Ramos (cell line): ENCODE data around the gene OR52B2.

Experiments used
- in situ Hi-C: fragments of 300-500 bp; cut with MboI; formaldehyde crosslinking; loops from one replicate; pipeline ENCODE4 v1.14.3; 2022; ENCODE audit warnings: low sequenced_read_pairs; ENCODE audit not compliant: unreplicated experiment

Gene OR52B2

GRCh38 chr11:6170226-6170625 lies at the start of gene OR52B2:
Gene OR52B2, minus strand, starts transcription at chr11:6170326. Its CDS starts 0 bp downstream, at chr11:6170326.
- in situ Hi-C loops: no loop called here

- in situ Hi-C loops: no loop called here
These were observed 49.2 kb upstream of the OR52B2 start for GRCh38 chr11:6219359-6219758.

- in situ Hi-C loops: no loop called here
These were observed 47.6 kb upstream of the OR52B2 start for GRCh38 chr11:6217722-6218121.

DNA sequence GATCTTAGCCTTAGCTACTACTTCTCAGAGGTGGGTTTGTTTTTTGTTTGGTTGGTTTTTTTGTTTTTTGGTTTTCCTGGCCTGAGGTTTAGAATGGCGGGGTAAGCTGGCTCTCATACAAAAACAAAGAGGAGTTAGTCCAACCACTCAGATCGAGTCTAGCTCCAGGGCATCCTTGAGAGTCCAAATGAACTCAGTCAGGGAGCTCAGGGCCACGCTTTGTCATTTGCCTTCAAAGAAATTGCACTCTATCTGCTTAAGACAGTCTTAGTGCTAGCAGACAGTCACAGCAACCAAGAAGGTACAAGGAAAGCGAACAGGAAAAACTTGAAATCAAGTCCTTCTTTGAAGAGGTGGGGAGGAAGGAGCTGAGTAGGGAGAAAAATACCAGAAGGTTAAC lies 46.4 kb upstream of the OR52B2 start:
- in situ Hi-C loops: no loop called here

- in situ Hi-C loops: no loop called here
These were observed 44.4 kb upstream of the OR52B2 start for GRCh38 chr11:6214530-6214929.

- in situ Hi-C loops: no loop called here
These were observed 40.3 kb upstream of the OR52B2 start for GRCh38 chr11:6210274-6210955.

DNA sequence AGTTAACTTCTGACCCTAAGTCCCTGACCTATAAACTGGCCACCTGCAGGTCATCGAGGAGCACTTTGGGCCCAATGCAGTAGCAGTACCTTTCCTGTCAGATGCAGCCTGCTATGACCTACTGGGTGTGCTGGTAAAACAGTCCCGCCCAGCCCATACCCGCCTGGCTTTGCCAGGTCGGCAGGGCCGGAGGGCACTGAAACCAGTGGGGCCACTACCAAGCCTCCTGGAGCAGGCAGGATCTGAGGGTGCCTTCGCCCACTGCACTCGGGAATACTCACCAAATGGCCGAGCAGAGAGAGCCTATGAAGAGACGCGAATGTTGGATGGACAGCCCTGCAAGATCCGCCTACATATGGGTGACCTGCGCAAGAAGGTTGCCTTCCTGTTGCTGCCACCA lies 39.7 kb upstream of the OR52B2 start:
- in situ Hi-C loops: no loop called here

DNA sequence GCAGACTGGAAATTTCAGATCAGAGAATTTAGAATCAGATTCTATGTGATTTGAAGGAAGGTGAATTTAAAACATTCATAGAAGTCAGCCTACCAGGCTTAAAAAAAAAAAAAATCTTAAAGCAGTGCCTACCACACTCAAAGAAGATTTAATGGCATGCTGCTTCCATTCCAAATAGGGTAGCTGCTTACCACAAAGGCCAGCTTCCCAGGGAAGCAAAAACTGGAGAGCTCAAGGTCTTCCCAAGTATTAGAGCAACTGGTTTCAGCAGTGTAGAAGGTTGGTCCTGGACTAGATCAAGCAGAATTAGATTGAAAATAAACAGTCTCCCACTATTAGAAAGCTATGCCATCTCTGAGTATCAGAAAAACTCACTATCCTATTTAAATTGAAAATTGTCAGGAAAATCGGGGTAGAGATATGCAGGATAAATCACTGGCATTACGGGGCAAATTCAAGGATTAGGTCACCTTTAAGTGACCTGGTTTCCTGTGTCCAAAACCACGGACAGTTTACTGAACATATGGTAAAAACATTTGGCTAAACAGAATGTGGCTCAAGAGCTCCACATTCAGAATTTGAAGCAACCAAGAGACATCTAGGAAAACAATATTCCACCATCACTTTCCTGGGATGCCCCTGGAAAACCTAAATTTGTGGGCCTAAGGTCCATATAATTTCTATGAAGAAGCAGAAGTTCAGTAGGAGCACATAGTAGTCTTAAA lies 36.5 kb upstream of the OR52B2 start:
- in situ Hi-C loops: no loop called here

DNA sequence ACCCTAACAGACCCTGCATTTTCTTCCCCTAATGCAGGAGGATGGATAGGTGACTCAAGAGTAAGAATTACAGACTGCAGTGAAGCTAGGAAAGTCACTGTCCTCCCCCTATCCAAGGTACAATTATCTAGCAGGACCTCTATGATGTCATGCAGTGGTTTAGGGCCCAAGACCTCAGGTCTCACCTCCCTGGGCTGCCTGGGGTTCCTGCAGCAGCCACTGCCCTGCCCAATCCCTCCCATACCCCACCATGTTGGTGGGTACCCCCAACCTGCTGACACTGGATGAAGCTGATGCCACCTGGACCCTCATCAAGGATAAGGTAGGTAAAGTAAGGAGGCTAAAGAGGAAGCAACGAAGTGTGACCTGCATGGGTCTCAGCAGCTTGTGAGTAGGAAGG lies 35.2 kb upstream of the OR52B2 start, which contains the start of gene C11orf42:
C11orf42 (plus strand) TSS at position 192 of the 400 bp plus-strand sequence; CDS start at position 251, 59 bp downstream.
- in situ Hi-C loops: no loop called here

- in situ Hi-C loops: no loop called here
These were observed 34.6 kb upstream of the OR52B2 start for GRCh38 chr11:6204706-6205105.

DNA sequence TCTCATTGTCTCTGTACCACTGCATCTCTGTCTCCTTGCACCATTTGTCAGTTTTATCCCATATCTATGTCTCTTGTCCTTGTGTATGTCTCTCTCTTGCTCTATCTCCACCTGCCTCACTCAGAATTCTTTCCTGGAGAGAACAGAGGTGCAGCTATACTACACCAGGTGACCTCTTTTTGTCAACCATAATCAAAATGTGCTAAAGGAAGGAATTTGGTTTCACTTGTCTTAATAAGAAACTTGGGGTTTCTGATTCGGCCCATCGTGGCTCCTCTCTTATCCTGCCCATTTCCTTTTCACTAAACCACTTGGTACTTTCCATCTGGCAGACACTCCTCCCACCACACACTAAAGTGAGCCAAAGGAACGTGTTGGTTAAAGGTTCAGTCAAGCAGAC lies 33.2 kb upstream of the OR52B2 start:
- in situ Hi-C loops: no loop called here

- in situ Hi-C loops: no loop called here
These were observed 31.9 kb upstream of the OR52B2 start for GRCh38 chr11:6202041-6202440.

DNA sequence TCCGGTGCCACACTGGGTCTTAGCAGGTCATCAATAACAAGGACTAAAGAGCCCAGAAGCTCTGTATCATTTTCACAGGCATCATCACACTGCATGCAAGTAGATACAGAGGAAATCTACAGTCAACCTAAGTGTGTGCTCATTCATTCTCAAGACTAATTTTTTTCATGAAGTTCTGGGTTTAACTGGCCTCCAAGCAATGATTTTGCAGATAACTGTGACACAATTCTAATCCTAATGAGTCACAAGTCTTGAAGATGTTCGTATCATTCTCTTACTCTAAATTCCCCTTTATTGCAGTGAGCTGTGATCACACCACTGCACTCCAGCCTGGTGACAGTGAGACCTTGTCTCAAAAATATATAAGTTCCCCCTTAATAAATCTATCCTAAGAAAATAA lies 31.4 kb upstream of the OR52B2 start:
- in situ Hi-C loops: no loop called here

- in situ Hi-C loops: no loop called here
These were observed 30.8 kb upstream of the OR52B2 start for GRCh38 chr11:6200975-6201374.

- in situ Hi-C loops: no loop called here
These were observed 29.2 kb upstream of the OR52B2 start, which contains the start of gene OR52W1 for GRCh38 chr11:6199174-6199810. Gene OR52W1, plus strand, starts transcription at chr11:6199224. Its CDS starts 0 bp downstream, at chr11:6199224.

- in situ Hi-C loops: no loop called here
These were observed 27.5 kb upstream of the OR52B2 start for GRCh38 chr11:6197466-6198200.

- in situ Hi-C loops: no loop called here
These were observed 26.3 kb upstream of the OR52B2 start for GRCh38 chr11:6196396-6196795.

DNA sequence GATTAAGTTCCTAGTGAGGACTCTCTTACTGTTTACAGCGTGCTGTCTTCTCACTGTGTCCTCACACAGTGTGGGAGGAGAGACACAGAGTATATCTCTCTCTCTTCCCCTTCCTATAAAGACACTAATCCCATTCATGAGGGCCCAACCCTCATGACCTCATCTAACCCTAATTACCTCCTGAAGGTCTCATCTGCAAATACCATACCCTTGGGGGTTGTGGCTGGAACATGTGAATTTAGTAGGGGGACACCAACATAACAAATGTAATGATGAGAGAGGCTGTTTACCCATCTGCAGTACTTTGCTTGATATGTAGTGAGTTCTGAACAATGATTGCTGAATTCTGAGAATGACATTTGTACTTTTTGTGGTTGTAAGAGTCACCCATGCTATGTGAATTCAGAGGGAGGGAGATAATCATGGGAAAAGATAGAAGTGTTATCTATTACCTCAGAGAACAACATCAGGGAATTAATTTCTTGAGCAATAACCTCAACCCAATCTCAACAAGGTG lies 24.0 kb upstream of the OR52B2 start:
- in situ Hi-C loops: no loop called here

- in situ Hi-C loops: no loop called here
These were observed 21.6 kb upstream of the OR52B2 start for GRCh38 chr11:6191742-6192141.

GRCh38 chr11:6175440-6175839 lies 5.3 kb upstream of the OR52B2 start:
- in situ Hi-C loops: no loop called here
